Upper lobe of right lung (tissue), 1 donor: ENCODE measurements around the gene NEB. TPM values are rescaled to one million over a fixed set of nuclear protein-coding genes. Genes with fewer than 3 reads are reported as not detected.
"Not testable (repeated sequence)": the region's sequence is repeated elsewhere in the genome, so short reads cannot be mapped to it uniquely, and the experiment has no call there.

Source experiments
- ATAC-seq: fragments of 200-7000 bp; cut with Tn5 transposase; one replicate; pipeline ENCODE4 v1.9.1; 2020; ENCODE audit warnings: mild to moderate bottlenecking, moderate library complexity
- DNase-seq: peaks from one replicate; pipeline ENCODE4 v3.0.0-alpha.2; 2020
- H3K27ac ChIP-seq: fragments of 200-600 bp; one replicate; pipeline ENCODE4 v1.8.0; 2022
- H3K27me3 ChIP-seq: fragments of 200-600 bp; one replicate; pipeline ENCODE4 v1.8.0; 2022; ENCODE audit warnings: mild to moderate bottlenecking
- H3K36me3 ChIP-seq: fragments of 200-600 bp; one replicate; pipeline ENCODE4 v1.8.0; 2022
- H3K4me1 ChIP-seq: fragments of 200-600 bp; one replicate; pipeline ENCODE4 v1.8.0; 2022
- H3K4me3 ChIP-seq: fragments of 200-600 bp; one replicate; pipeline ENCODE4 v1.8.0; 2022; ENCODE audit warnings: mild to moderate bottlenecking
- H3K9me3 ChIP-seq: fragments of 200-600 bp; one replicate; pipeline ENCODE4 v1.8.0; 2022
- CTCF ChIP-seq: fragments of 200-600 bp; IDR thresholded peaks from one replicate; pipeline ENCODE4 v1.8.0; 2022; ENCODE audit warnings: antibody characterized with exemption
- intact Hi-C: fragments of 100-400 bp; cut with DNase I; formaldehyde crosslinking; loops from one replicate; pipeline ENCODE4 v1.11.0; 2022
- total RNA-seq: library from RNA; stranded (reverse); fragmentation: NEBNext Ultra II Directional; extraction: Animal tissue kit (Norgen Biotek cat#: 25700); gene quantifications from one replicate; pipeline ENCODE4 v1.2.1, GENCODE V29; 2021
- donor health status: DM: no; HTN: yes; CAD: no; lungs with severe emphysema.

The NEB gene
- total RNA-seq, 1 donor from 2014 or later: 1.9 TPM

GRCh38 chr2:151614159-151614558 lies 120.1 kb downstream of the NEB start:
- ATAC-seq: no peak
- no peaks in the 10 kb centered on the region for H3K4me1 ChIP-seq
- H3K9me3 ChIP-seq: no peaks in the 10 kb centered on the region
- no peaks in the 10 kb centered on the region for H3K36me3 ChIP-seq
- no peaks in the 10 kb centered on the region for H3K27me3 ChIP-seq
- H3K27ac ChIP-seq: no peak overlapping the region
- no peak for TF ChIP-seq CTCF
- no peak for DNase-seq
- intact Hi-C loops: no loop called here
- no peak overlapping the region for H3K4me3 ChIP-seq

GRCh38 chr2:151611351-151611750 lies 122.9 kb downstream of the NEB start:
- intact Hi-C loops: no loop called here
- Histone ChIP-seq H3K4me3 (no peak overlapping the region), H3K4me1 (no peaks in the 10 kb centered on the region), H3K27me3 (no peaks in the 10 kb centered on the region), H3K36me3 (no peaks in the 10 kb centered on the region), H3K27ac (no peak overlapping the region), H3K9me3 (no peaks in the 10 kb centered on the region)
- DNase-seq (no peak), ATAC-seq (no peak)
- TF ChIP-seq CTCF: no peak

GRCh38 chr2:151610310-151610709 lies 124.0 kb downstream of the NEB start:
- Histone ChIP-seq H3K27ac (no peak overlapping the region), H3K4me1 (no peaks in the 10 kb centered on the region), H3K27me3 (no peaks in the 10 kb centered on the region), H3K36me3 (no peaks in the 10 kb centered on the region), H3K4me3 (no peak overlapping the region), H3K9me3 (no peaks in the 10 kb centered on the region)
- TF ChIP-seq CTCF: no peak
- intact Hi-C loops: no loop called here
- no peak for ATAC-seq
- no peak for DNase-seq

- Histone ChIP-seq H3K36me3 (no peaks in the 10 kb centered on the region), H3K9me3 (no peaks in the 10 kb centered on the region), H3K27me3 (no peaks in the 10 kb centered on the region), H3K4me1 (no peaks in the 10 kb centered on the region), H3K4me3 (no peak overlapping the region), H3K27ac (no peak overlapping the region)
- no peak for TF ChIP-seq CTCF
- no peak for DNase-seq
- no peak for ATAC-seq
- intact Hi-C loops: no loop called here
Measured at GRCh38 chr2:151609705-151610104, 124.6 kb downstream of the NEB start.

GRCh38 chr2:151607459-151608424 lies 126.5 kb downstream of the NEB start:
- H3K36me3 ChIP-seq, intact Hi-C loops, H3K4me1 ChIP-seq, ATAC-seq, DNase-seq, H3K9me3 ChIP-seq, H3K27me3 ChIP-seq, H3K27ac ChIP-seq, H3K4me3 ChIP-seq: not testable (repeated sequence)

GRCh38 chr2:151603530-151603929 lies 130.7 kb downstream of the NEB start:
- H3K4me1 ChIP-seq, H3K9me3 ChIP-seq, H3K36me3 ChIP-seq, intact Hi-C loops, DNase-seq, H3K27ac ChIP-seq, H3K4me3 ChIP-seq, H3K27me3 ChIP-seq: not testable (repeated sequence)
- ATAC-seq: peak; percentile 29

GRCh38 chr2:151602402-151602801 lies 131.9 kb downstream of the NEB start:
- H3K27me3 ChIP-seq, H3K27ac ChIP-seq, intact Hi-C loops, H3K9me3 ChIP-seq, ATAC-seq, H3K4me1 ChIP-seq, H3K36me3 ChIP-seq, DNase-seq, H3K4me3 ChIP-seq: not testable (repeated sequence)

GRCh38 chr2:151601803-151602202 lies 132.5 kb downstream of the NEB start:
- H3K4me3 ChIP-seq, H3K27me3 ChIP-seq, H3K4me1 ChIP-seq, H3K36me3 ChIP-seq, H3K9me3 ChIP-seq, intact Hi-C loops, H3K27ac ChIP-seq, DNase-seq: not testable (repeated sequence)
- peak; percentile 86 for ATAC-seq

- H3K9me3 ChIP-seq, intact Hi-C loops, H3K4me3 ChIP-seq, H3K4me1 ChIP-seq, H3K36me3 ChIP-seq, ATAC-seq, H3K27me3 ChIP-seq, DNase-seq, H3K27ac ChIP-seq: not testable (repeated sequence)
Measured at GRCh38 chr2:151596903-151597608, 137.2 kb downstream of the NEB start.

- H3K27me3 ChIP-seq, H3K4me3 ChIP-seq, H3K9me3 ChIP-seq, DNase-seq, H3K4me1 ChIP-seq, intact Hi-C loops, H3K36me3 ChIP-seq, ATAC-seq, H3K27ac ChIP-seq: not testable (repeated sequence)
Measured at GRCh38 chr2:151591908-151592255, 142.4 kb downstream of the NEB start.
